ENCODE data around the gene ATE1.
"Not testable (repeated sequence)": the region's sequence is repeated elsewhere in the genome, so short reads cannot be mapped to it uniquely, and the experiment has no call there.

The ATE1 gene

DNA sequence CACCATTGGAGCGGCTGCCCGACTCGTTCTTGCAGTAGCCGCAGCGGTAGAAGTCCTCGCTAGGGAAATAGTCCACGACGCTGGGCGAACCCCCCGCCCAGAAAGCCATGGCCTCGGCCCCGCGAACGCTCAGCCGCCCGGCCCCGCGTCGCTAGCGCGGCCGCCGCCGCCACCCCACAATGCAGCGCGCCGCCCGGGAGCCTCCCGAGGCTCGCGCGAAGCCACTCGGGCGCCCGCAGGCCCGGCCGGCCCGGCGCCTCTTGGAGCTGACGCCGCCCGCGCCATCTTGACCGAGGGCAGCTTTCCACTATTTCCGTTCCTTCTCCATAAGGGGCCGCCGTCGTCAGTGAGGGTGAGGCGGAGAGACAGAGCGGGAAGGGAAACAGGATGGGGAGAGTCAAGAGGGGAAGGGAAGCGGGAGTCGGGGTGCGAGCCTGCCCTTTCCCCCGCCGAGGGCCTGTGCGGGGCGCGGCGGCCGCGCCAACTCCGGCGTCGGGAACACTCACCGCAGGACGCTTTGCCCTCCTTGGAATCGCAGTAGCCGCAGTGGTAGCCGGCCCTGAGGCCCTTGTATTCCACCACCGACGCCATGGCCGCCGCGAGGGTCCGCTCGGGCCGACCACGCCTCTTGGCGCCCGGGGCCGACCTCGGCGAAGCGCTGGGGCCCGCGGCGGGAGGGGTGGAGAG, at the start of gene ATE1:
Gene ATE1 (minus strand): TSS at position 191 of the 687 bp plus-strand sequence. CDS start 82 bp downstream, at position 109.
- DNase-seq = peak; percentile 86 to 93
- TF ChIP-seq POLR2A (IDR thresholded peaks at IDR 0.05; ENCODE audit: low read length) = peak; percentile 82
- no peak for TF ChIP-seq GATA1 (IDR thresholded peaks at IDR 0.05; ENCODE audit: low read depth, low read length)

DNA sequence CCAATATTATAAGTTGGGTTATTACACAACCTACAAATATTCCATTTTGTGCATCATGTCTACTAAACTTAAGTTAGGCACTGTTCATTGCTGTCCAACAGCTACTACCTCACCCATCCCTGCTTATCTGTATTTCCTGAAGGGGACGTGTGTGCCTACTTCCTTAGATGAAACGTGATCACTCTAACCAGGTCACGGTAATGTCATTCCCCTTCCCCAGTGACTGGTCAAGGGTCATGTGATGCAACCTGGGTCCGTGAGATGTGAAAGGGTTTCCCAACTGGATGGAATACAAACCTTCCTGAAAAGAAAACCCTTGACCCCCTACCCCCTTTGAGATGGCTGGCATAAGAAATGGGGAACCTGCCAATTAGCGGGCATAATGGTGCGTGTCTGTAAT, 48.8 kb upstream of the ATE1 start:
- TF ChIP-seq POLR2A (IDR thresholded peaks at IDR 0.05; ENCODE audit: low read length) (no peak), GATA1 (IDR thresholded peaks at IDR 0.05; ENCODE audit: low read depth, low read length) (no peak)
- DNase-seq = no peak

DNA sequence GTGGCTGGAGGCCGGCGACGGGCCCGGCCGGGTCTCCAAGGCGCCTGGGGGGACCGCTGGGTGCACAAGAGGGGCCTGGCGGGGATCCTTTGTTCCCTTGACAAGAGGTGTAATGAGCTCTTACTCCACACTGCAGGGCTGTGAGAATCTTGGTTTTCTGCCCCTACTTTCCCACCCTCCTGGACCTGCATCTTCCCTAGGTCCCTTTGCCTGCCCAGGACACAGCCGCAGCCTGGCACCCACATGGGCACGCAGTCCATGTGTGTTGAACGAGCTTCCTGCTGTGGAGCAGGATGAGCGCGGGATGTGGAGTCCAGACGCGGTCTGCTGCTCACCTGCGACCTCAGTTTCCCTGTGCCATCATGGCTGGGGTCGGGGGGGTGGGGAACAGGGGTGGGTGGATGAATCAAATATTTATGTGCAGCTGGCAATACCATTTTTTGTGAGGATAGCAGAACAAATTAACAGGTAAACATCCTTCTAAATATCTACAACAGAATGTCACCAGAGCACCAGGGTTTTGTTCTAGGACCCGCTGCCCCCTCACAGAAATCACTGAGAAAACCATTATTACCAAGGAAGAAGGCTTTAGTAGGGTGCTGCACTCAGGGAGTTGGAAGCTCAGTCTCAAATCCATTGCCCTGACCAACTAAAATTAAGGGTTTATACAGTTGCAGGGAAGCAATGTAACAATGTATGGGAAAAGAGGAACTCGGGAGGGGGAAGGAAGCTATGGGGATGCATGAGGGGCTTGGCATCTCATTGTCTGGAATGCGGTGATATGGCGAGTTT, 47.7 kb upstream of the ATE1 start:
- DNase-seq = no peak
- TF ChIP-seq GATA1 (IDR thresholded peaks at IDR 0.05; ENCODE audit: low read depth, low read length) = no peak
- no peak for TF ChIP-seq POLR2A (IDR thresholded peaks at IDR 0.05; ENCODE audit: low read length)

DNA sequence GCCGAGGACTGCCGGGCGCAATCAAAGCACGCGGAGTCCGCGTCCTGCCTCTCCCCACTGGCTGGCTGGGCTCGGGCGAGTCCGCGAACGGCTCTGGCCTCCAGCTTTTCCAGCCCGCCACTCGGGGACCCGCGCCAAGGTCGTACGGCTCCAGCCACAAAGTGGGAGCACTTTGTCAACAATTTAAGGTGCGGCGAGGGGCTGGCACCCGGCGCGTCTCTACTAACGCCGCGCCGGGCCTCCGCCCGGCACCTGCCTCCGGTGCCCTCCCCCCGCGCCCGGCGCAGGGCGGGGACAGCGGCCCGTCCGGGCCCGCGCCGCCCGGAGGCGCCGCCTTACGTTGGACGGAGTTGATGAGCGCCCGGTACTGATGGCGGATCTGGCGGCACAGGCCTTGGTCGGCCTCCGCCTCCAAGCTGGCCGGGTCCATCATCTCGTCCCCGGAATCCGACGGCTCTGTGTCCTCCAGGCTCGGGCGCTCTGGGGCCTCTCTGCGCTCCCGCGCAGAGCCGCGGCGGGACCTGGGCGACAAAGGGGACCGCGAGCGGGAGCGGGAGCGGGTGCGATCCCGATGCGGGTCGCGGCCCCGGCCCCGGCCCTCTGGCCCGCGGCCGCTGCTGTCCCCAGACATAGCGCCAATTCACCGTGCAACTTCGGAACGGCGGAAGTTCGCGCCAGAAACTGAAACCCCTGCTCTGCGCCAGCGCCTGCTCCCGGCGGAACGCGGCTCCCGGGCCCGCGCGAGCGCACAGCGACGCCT, 46.9 kb upstream of the ATE1 start, which contains the start of gene NSMCE4A:
Gene NSMCE4A (minus strand): TSS at position 683 of the 760 bp plus-strand sequence. CDS start 52 bp downstream, at position 631.
- peak; percentile 83 to 86 for DNase-seq
- TF ChIP-seq GATA1 (IDR thresholded peaks at IDR 0.05; ENCODE audit: low read depth, low read length) (no peak), POLR2A (IDR thresholded peaks at IDR 0.05; ENCODE audit: low read length) (peak; percentile 75)

DNA sequence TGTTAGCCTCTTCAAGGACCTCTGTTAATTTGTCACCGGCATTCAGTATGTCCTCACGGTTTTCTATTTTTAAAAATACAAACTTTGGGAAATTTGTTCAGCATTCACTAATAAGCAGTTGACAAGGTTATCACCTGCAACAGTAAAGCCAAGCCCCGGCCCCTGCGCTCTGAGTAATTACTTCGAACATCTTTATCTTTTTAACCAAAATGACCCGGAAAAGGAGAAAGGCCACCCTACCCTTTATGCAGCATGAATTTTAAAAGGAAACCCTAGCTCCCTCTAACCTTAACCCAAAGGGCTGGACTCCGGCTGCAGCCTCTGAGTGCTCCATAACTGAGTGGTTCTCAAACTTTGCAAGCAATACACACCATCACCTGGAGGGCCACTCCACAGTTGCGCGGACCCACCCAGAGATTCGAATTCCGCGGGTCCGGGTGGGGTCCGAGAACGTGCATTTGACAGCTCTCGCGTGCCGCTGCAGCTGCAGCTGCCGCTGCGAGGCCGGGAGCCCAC, 46.2 kb upstream of the ATE1 start:
- DNase-seq = no peak
- TF ChIP-seq GATA1 (IDR thresholded peaks at IDR 0.05; ENCODE audit: low read depth, low read length) (no peak), POLR2A (IDR thresholded peaks at IDR 0.05; ENCODE audit: low read length) (no peak)

DNA sequence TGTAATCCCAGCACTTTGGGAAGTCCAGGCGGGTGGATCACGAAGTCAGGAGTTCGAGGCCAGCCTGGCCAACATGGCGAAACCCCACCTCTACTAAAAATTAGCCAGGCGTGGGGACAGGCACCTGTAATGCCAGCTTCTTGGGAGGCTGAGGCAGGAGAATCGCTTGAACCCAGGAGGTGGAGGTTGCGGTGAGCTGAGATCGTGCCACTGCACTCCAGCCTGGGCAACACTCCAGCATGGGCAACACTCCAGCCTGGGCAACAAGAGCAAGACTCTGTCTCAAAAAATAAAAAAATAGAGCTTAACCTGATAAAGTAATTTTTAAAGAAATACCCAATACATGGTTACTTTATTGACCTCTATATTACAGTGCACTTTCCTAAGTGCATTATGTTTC, 41.3 kb upstream of the ATE1 start:
- DNase-seq = not testable (repeated sequence)

DNA sequence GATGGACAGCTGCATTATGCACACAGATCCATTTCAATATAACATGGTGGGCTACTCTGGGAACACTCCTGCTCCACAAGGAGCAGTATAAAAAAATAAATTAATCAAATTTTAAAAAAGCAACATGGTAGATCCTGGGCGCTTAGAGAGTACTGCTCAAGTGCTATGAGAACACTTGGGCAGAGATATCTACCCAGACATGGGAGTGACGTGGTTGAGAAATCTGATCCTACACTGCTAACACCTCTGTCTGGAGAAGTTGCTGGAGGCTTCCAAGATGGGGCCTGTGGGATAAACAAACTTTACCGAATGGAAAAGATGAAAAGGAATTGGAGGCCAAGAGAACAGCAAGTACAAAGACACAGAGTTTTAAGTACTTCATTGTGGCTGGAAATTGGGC, 38.2 kb upstream of the ATE1 start:
- TF ChIP-seq POLR2A (IDR thresholded peaks at IDR 0.05; ENCODE audit: low read length) (no peak), GATA1 (IDR thresholded peaks at IDR 0.05; ENCODE audit: low read depth, low read length) (no peak)
- no peak for DNase-seq

DNA sequence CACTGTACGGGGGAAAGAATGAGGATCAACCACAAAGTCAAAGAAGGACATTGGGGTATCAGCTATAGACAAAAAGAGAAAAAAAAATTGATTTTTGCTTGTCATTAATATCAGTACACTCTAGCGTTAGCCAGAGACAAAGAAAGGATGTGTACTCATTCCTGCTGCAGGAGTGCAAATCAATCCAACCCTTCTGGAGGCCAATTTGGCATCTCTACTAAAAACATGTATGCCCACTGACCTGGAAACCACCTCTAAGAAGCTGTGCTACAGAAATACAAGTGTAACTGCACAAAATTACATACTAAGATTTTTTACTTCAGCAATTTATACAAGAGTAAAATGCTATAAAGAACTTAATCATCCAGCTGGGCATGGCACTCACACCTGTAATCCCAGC, 33.6 kb upstream of the ATE1 start:
- TF ChIP-seq POLR2A (IDR thresholded peaks at IDR 0.05; ENCODE audit: low read length) (no peak), GATA1 (IDR thresholded peaks at IDR 0.05; ENCODE audit: low read depth, low read length) (no peak)

DNA sequence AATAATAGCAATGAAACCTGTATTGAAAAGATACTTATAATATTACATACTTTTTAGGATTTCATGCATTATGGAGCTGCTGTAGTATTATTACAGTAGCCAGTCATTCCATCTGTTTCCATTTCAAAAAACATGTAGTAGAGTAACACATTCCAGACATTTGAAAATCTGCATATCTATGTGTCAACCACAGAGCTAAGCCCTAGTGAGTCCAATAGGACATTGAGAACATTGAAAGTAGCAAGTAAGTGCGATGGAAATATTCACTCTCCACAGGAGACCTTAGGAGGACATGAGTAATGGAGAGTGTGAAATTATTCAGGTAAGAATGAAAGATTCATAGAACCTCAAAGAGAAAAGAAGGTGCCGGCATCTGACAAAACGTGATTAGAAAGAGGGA, 31.8 kb upstream of the ATE1 start:
- TF ChIP-seq GATA1 (IDR thresholded peaks at IDR 0.05; ENCODE audit: low read depth, low read length) (no peak), POLR2A (IDR thresholded peaks at IDR 0.05; ENCODE audit: low read length) (no peak)
- DNase-seq = no peak

More for the DNA sequence above, 33.6 kb upstream of the ATE1 start:
- no peak for DNase-seq

DNA sequence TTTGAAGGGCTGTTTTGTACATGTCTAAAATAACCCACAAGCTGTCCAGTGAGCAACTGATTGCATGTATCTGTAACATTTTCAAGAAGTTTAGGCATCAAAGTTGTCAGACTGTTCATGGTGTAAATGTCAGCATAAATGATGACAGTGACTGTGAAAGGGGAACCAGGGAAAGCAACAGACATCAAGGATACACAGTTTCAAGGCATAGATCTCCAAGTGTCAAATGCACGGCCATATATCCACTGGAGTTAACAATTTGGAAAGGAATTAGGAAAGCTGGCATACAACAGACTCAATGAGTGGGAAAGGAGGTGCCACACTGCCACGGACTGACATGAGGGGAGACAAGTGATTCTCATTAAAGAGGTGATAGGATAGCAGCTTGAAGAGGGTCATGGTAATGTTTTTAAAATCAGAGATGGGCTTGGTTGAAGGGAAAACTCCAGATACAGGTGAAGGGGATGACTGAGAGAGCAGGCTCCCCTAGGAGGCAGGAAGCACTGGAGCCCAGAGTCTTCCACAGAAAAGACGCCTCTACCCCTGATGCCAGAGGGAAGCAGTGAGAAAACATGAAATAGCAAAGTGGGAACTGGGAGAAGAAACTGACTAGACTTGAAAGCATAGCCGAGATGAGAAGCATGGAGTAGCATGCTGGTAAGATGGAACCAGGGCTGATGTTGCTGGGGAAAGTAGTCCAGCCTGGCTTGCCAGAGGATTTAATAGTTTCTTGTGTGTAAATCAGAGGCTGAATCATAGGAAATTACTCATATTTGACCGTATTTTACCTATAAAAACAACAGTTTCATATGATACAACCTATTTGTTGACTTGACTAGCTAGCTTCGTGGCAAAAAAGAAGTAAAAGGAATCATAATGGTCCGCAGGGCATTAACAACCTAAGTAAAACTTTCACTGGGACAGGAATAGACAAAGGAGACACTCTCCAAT, 28.6 kb upstream of the ATE1 start:
- no peak for DNase-seq
- TF ChIP-seq POLR2A (IDR thresholded peaks at IDR 0.05; ENCODE audit: low read length) (no peak), GATA1 (IDR thresholded peaks at IDR 0.05; ENCODE audit: low read depth, low read length) (no peak)

DNA sequence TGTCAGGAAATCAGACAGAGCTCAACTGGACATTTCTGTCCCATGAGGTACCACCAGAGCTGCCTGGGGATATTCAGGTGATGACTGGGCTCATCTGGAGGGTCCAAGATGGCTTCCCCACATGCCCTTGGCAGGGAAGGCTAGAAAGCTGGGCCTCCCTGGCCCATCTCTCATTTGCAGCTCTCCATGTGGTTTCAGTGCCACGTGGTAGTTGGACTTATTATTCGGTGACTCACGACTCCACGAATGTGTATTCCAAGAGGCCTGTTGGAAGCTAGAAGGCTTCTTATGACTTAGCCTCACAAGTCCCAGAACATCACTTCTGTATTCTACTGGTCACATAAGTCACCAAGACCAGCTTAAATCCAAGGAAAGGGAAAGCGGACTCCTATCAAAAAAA, 24.4 kb upstream of the ATE1 start:
- TF ChIP-seq POLR2A (IDR thresholded peaks at IDR 0.05; ENCODE audit: low read length) = no peak
- TF ChIP-seq GATA1 (IDR thresholded peaks at IDR 0.05; ENCODE audit: low read depth, low read length) = no peak
- DNase-seq = no peak

DNA sequence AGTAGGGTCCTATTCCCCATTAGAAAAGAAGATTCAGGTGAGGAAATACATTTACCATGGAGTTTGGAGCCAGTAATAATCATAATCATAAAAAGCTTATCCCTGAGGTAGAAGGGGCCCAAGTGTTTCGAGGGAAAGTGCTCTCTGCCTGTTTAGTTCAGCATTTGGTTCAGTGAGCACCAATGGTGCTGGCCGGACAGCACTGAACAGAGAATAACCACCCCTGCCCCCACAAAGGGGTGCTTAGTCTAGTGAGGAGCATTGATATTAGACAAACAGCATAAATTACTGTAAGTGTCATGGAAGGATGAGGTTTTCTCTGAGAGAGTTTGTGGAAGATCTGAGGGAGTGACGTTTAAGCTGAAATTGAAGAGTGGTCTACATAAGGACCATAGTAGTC, 21.6 kb upstream of the ATE1 start:
- DNase-seq = no peak
- TF ChIP-seq GATA1 (IDR thresholded peaks at IDR 0.05; ENCODE audit: low read depth, low read length) (no peak), POLR2A (IDR thresholded peaks at IDR 0.05; ENCODE audit: low read length) (no peak)

DNA sequence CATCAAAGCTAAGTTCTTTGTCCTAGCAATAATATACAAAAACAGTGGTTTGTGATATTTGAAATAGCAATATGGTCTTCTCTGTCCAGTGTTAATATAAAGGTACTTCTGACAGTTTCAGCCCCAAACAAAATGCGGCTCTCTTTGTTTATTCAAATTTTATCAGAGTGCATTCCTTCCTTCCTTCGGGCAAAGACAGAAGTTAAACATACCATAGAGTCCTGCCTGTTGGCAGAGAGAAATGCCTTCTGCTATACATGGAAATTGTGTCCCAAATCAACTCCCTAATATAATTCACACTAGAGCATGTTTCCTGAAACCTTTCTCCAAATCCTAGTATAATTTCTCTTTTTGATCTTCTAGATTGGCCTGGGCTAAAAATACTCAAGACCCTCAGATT, 21.2 kb upstream of the ATE1 start:
- DNase-seq = no peak
- TF ChIP-seq POLR2A (IDR thresholded peaks at IDR 0.05; ENCODE audit: low read length) (no peak), GATA1 (IDR thresholded peaks at IDR 0.05; ENCODE audit: low read depth, low read length) (no peak)

All from erythroblast (primary cell).